Liver (tissue), 9 donors: Measurements from ENCODE around the gene NEK10. TPM values are rescaled to one million over a fixed set of nuclear protein-coding genes. Genes with fewer than 3 reads are reported as not detected.

Experiments used
- DNase-seq: peaks from one replicate; pipeline ENCODE4 v3.0.0-alpha.2; 2017; ENCODE audit warnings: low spot score
- H3K27ac ChIP-seq, 2 donors: one replicate each; pipeline ENCODE4 v1.7.0; 2013; ENCODE audit warnings: inconsistent platforms in 2 of 2, low read length in 2 of 2, control low read depth in 1 of 2, low read depth in 1 of 2, mild to moderate bottlenecking in 1 of 2
- H3K27me3 ChIP-seq, 4 donors: one replicate each; pipeline versions ENCODE4 v1.6.1 to v1.7.0; 2013; ENCODE audit warnings: low read length in 3 of 4, inconsistent platforms in 1 of 4, mild to moderate bottlenecking in 1 of 4, moderate library complexity in 1 of 4; ENCODE audit not compliant: control insufficient read depth in 4 of 4, insufficient read depth in 4 of 4
- H3K36me3 ChIP-seq, 4 donors: one replicate each; pipeline versions ENCODE4 v1.6.1 to v1.7.0; 2013; ENCODE audit warnings: low read length in 3 of 4, mild to moderate bottlenecking in 3 of 4, low read depth in 1 of 4, moderate library complexity in 1 of 4; ENCODE audit not compliant: control insufficient read depth in 4 of 4, insufficient read depth in 3 of 4
- H3K4me1 ChIP-seq, 4 donors: one replicate each; pipeline versions ENCODE4 v1.6.1 to v1.7.0; 2013; ENCODE audit warnings: low read length in 3 of 4, mild to moderate bottlenecking in 3 of 4, moderate library complexity in 1 of 4; ENCODE audit not compliant: control insufficient read depth in 4 of 4, insufficient read depth in 4 of 4
- H3K4me3 ChIP-seq, 3 donors: one replicate each; pipeline versions ENCODE4 v1.6.1 to v1.7.0; 2013; ENCODE audit warnings: low read length in 3 of 3, control low read depth in 1 of 3, low read depth in 1 of 3, mild to moderate bottlenecking in 1 of 3
- H3K9ac ChIP-seq, 2 donors: one replicate each; pipeline ENCODE4 v1.7.0; 2013; ENCODE audit warnings: low read length in 2 of 2, mild to moderate bottlenecking in 2 of 2, moderate library complexity in 2 of 2, control low read depth in 1 of 2, low read depth in 1 of 2
- H3K9me3 ChIP-seq, 4 donors: one replicate each; pipeline versions ENCODE4 v1.6.1 to v1.7.0; 2013; ENCODE audit warnings: low read length in 3 of 4; ENCODE audit not compliant: control insufficient read depth in 4 of 4
- ATF3 ChIP-seq: IDR thresholded peaks from 2 replicates; pipeline ENCODE4 v1.6.1; 2016; ENCODE audit warnings: antibody characterized with exemption
- CTCF ChIP-seq: fragments of 150-350 bp; IDR thresholded peaks from 2 replicates; pipeline ENCODE4 v1.5.1; 2017; ENCODE audit warnings: improper control_type of control experiment, low read depth, low read length; ENCODE audit not compliant: missing input control
- EGR1 ChIP-seq, 2 donors: IDR thresholded peaks; 2 replicates each; pipeline ENCODE4 v1.6.1; 2016 to 2018; ENCODE audit warnings: antibody characterized with exemption in 2 of 2, low read depth in 2 of 2
- FOXA1 ChIP-seq: IDR thresholded peaks from 2 replicates; pipeline ENCODE4 v1.6.1; 2016; ENCODE audit warnings: antibody characterized with exemption
- FOXA2 ChIP-seq: IDR thresholded peaks from 2 replicates; pipeline ENCODE4 v1.6.1; 2016; ENCODE audit warnings: antibody characterized with exemption
- GABPA ChIP-seq, 2 donors: IDR thresholded peaks in 1 of 2; conservative IDR thresholded peaks in 1 of 2; 2 replicates each; pipeline ENCODE4 v1.6.1; 2016; ENCODE audit warnings: antibody characterized with exemption in 2 of 2, mild to moderate bottlenecking in 1 of 2, moderate library complexity in 1 of 2
- HNF4A ChIP-seq, 2 donors: conservative IDR thresholded peaks; 2 replicates each; pipeline ENCODE4 v1.6.1; 2016; ENCODE audit warnings: antibody characterized with exemption in 2 of 2, mild to moderate bottlenecking in 2 of 2
- JUND ChIP-seq, 2 donors: IDR thresholded peaks; 2 replicates each; pipeline ENCODE4 v1.6.1; 2016; ENCODE audit warnings: antibody characterized with exemption in 2 of 2
- NR2F2 ChIP-seq: IDR thresholded peaks from 2 replicates; pipeline ENCODE4 v1.6.1; 2016; ENCODE audit warnings: antibody characterized with exemption
- RAD21 ChIP-seq, 2 donors: IDR thresholded peaks; 2 replicates each; pipeline ENCODE4 v1.6.1; 2016; ENCODE audit warnings: antibody characterized with exemption in 2 of 2, mild to moderate bottlenecking in 2 of 2
- RXRA ChIP-seq, 2 donors: IDR thresholded peaks; 2 replicates each; pipeline ENCODE4 v1.6.1; 2017 to 2018; ENCODE audit warnings: antibody characterized with exemption in 2 of 2, mild to moderate bottlenecking in 1 of 2
- SP1 ChIP-seq: IDR thresholded peaks from 2 replicates; pipeline ENCODE4 v1.6.1; 2018; ENCODE audit warnings: antibody characterized with exemption, mild to moderate bottlenecking
- ZBTB33 ChIP-seq: IDR thresholded peaks from 2 replicates; pipeline ENCODE4 v1.6.1; 2016; ENCODE audit warnings: antibody characterized with exemption
- WGBS: extraction: QIAGEN DNeasy Blood & Tissue Kit; methylation state at CpG from one replicate; pipeline ENCODE4 v1.1.7; 2013; 5-methylcytosine and 5-hydroxymethylcytosine counted together
- polyA plus RNA-seq, 2 donors: library from polyadenylated mRNA; stranded (reverse) in 1 of 2; unstranded in 1 of 2; fragments of 200-250 nt in 1 of 2; fragments of >200 nt in 1 of 2; fragmentation: Nextera tagmentation in 1 of 2; extraction: Ambion mirVana in 1 of 2; gene quantifications; one replicate each; pipeline versions ENCODE4 v1.2.1 to v1.2.3, GENCODE V29; 2013 to 2015
- total RNA-seq, 2 donors: library from RNA; depleted of rRNA; stranded (reverse); fragments of >200 nt; gene quantifications; one replicate each; pipeline ENCODE4 v1.2.3, GENCODE V29; 2014
- donor health status: healthy.
- donor health status: healthy.
- donor health status: healthy.
- donor health status: healthy.
- donor health status: healthy.

NEK10 gene
- total and polyA plus RNA-seq, 4 donors: 0.23 to 2.1 (median 0.70) TPM; not detected in 1

- no peak for TF ChIP-seq CTCF
Measured at GRCh38 chr3:27200721-27201489, 168.3 kb downstream of the NEK10 start (continued).

GRCh38 chr3:27194861-27195483 lies 174.2 kb downstream of the NEK10 start:
- no peak overlapping the region for H3K27ac ChIP-seq

More at GRCh38 chr3:27194861-27195483, 174.2 kb downstream of the NEK10 start:
- Histone ChIP-seq H3K27me3 (no peaks in the 10 kb centered on the region), H3K9ac (no peak overlapping the region), H3K4me3 (no peak overlapping the region), H3K36me3 (no peaks in the 10 kb centered on the region), H3K9me3 (no peaks in the 10 kb centered on the region), H3K4me1 (no peaks in the 10 kb centered on the region)
- DNase-seq: no peak
- WGBS: 72% methylated on average over 1 of the region's 1 CpG
- no peak for TF ChIP-seq SP1
- TF ChIP-seq CTCF: no peak
- TF ChIP-seq NR2F2: no peak
- TF ChIP-seq GABPA (IDR thresholded peaks at IDR 0.05 in 1 of 2, conservative IDR thresholded peaks at IDR 0.05 in 1 of 2): no peak
- no peak for TF ChIP-seq HNF4A (conservative IDR thresholded peaks at IDR 0.05)
- TF ChIP-seq RXRA (IDR thresholded peaks at IDR 0.05): no peak
- no peak for TF ChIP-seq FOXA2
- TF ChIP-seq ATF3: no peak
- TF ChIP-seq EGR1 (IDR thresholded peaks at IDR 0.05; ENCODE audit: low read depth in 2 of 2): no peak
- TF ChIP-seq RAD21 (IDR thresholded peaks at IDR 0.05): no peak
- no peak for TF ChIP-seq ZBTB33
- TF ChIP-seq JUND (IDR thresholded peaks at IDR 0.05): no peak
- TF ChIP-seq FOXA1: no peak
